Uterus (tissue), 4 donors: ENCODE measurements around the gene SPG11. TPM values are rescaled to one million over a fixed set of nuclear protein-coding genes. Genes with fewer than 3 reads are reported as not detected.
A peak's percentile ranks its signal among the peaks of the same experiment; 100 is the strongest.

Source experiments
- DNase-seq, 2 donors: peaks; one replicate each; pipeline ENCODE4 v3.0.0-alpha.2; 2019 to 2020
- H3K27ac ChIP-seq, 2 donors: fragments of 200-600 bp; sonication (generic); 1 replicate in 1 of 2; 2 replicates in 1 of 2; pipeline ENCODE4 v1.5.1; 2016 to 2018
- H3K27me3 ChIP-seq, 2 donors: fragments of 200-600 bp; sonication (generic); one replicate each; pipeline ENCODE4 v1.5.1; 2018 to 2019; ENCODE audit warnings: control low read depth in 1 of 2
- H3K36me3 ChIP-seq, 2 donors: fragments of 200-600 bp; sonication (generic); one replicate each; pipeline ENCODE4 v1.5.1; 2019; ENCODE audit warnings: control low read depth in 1 of 2
- H3K4me1 ChIP-seq, 2 donors: fragments of 200-600 bp; sonication (generic); one replicate each; pipeline ENCODE4 v1.5.1; 2018 to 2019; ENCODE audit warnings: control low read depth in 1 of 2
- H3K4me3 ChIP-seq, 2 donors: fragments of 200-600 bp; sonication (generic); 1 replicate in 1 of 2; 2 replicates in 1 of 2; pipeline ENCODE4 v1.5.1; 2018 to 2019; ENCODE audit warnings: mild to moderate bottlenecking in 1 of 2
- H3K9me3 ChIP-seq, 2 donors: fragments of 200-600 bp; sonication (generic); one replicate each; pipeline ENCODE4 v1.5.1; 2019; ENCODE audit warnings: control low read depth in 1 of 2
- POLR2A ChIP-seq, 2 donors: fragments of 450-650 bp; IDR thresholded peaks; one replicate each; pipeline ENCODE4 v1.6.1; 2016; ENCODE audit warnings: antibody characterized with exemption in 2 of 2, mild to moderate bottlenecking in 1 of 2, moderate library complexity in 1 of 2
- intact Hi-C: fragments of 100-400 bp; cut with DNase I; formaldehyde crosslinking; loops from one replicate; pipeline ENCODE4 v1.15.1; 2023; ENCODE audit warnings: low total_unique reads
- total RNA-seq, 4 donors: library from RNA; depleted of rRNA in 3 of 4; stranded (reverse); fragments of >200 nt in 3 of 4; gene quantifications; one replicate each; pipeline versions ENCODE4 v1.1.0 to v1.2.4, GENCODE V29; 2014 to 2023
- TF ChIP-seq, protein P1 (sequence below), 4 experiments: fragments of 200-600 bp in 2 of 4; fragments of 450-650 bp in 2 of 4; sonication (generic) in 2 of 4; IDR thresholded peaks; one replicate each; pipeline ENCODE4 v1.5.1; 2016 to 2019; ENCODE audit warnings: antibody characterized with exemption in 4 of 4, mild to moderate bottlenecking in 2 of 4, moderate library complexity in 1 of 4
- donor health status: DM: yes; HTN: yes; CAD: no.

The SPG11 gene
- total RNA-seq, 4 donors from 2014 or later, result 34.1 to 88.0 (median 80.6) TPM

DNA sequence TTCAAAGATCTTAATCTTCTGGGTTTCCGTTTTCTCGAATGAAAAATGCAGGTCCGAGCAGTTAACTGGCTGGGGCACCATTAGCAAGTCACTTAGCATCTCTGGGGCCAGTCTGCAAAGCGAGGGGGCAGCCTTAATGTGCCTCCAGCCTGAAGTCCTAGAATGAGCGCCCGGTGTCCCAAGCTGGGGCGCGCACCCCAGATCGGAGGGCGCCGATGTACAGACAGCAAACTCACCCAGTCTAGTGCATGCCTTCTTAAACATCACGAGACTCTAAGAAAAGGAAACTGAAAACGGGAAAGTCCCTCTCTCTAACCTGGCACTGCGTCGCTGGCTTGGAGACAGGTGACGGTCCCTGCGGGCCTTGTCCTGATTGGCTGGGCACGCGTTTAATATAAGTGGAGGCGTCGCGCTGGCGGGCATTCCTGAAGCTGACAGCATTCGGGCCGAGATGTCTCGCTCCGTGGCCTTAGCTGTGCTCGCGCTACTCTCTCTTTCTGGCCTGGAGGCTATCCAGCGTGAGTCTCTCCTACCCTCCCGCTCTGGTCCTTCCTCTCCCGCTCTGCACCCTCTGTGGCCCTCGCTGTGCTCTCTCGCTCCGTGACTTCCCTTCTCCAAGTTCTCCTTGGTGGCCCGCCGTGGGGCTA is 47.8 kb upstream of the SPG11 start, which contains the start of the genes B2M and PATL2:
B2M (plus strand) TSS at position 422 of the 647 bp plus-strand sequence; CDS start at position 452, 30 bp downstream.
PATL2 (minus strand) TSS at position 228 of the 647 bp plus-strand sequence. CDS start 34,833 bp downstream, outside the sequence.
- TF ChIP-seq, protein P1, sequence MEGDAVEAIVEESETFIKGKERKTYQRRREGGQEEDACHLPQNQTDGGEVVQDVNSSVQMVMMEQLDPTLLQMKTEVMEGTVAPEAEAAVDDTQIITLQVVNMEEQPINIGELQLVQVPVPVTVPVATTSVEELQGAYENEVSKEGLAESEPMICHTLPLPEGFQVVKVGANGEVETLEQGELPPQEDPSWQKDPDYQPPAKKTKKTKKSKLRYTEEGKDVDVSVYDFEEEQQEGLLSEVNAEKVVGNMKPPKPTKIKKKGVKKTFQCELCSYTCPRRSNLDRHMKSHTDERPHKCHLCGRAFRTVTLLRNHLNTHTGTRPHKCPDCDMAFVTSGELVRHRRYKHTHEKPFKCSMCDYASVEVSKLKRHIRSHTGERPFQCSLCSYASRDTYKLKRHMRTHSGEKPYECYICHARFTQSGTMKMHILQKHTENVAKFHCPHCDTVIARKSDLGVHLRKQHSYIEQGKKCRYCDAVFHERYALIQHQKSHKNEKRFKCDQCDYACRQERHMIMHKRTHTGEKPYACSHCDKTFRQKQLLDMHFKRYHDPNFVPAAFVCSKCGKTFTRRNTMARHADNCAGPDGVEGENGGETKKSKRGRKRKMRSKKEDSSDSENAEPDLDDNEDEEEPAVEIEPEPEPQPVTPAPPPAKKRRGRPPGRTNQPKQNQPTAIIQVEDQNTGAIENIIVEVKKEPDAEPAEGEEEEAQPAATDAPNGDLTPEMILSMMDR (IDR thresholded peaks at IDR 0.05), result peak in 1 of 4 experiments; percentile 14
- peak; percentile 99 to 100 for TF ChIP-seq POLR2A (IDR thresholded peaks at IDR 0.05)
- peak; percentile 97 for DNase-seq

DNA sequence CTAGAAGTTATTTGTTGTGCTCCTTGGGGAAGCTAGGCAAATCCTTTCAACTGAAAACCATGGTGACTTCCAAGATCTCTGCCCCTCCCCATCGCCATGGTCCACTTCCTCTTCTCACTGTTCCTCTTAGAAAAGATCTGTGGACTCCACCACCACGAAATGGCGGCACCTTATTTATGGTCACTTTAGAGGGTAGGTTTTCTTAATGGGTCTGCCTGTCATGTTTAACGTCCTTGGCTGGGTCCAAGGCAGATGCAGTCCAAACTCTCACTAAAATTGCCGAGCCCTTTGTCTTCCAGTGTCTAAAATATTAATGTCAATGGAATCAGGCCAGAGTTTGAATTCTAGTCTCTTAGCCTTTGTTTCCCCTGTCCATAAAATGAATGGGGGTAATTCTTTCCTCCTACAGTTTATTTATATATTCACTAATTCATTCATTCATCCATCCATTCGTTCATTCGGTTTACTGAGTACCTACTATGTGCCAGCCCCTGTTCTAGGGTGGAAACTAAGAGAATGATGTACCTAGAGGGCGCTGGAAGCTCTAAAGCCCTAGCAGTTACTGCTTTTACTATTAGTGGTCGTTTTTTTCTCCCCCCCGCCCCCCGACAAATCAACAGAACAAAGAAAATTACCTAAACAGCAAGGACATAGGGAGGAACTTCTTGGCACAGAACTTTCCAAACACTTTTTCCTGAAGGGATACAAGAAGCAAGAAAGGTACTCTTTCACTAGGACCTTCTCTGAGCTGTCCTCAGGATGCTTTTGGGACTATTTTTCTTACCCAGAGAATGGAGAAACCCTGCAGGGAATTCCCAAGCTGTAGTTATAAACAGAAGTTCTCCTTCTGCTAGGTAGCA is 47.0 kb upstream of the SPG11 start:
- Histone ChIP-seq H3K4me1 (peaks cover 0 to 5% of the 10 kb centered on the region in 2 donors), H3K27ac (peak overlapping the region; percentile 99 to 100), H3K27me3 (no peaks in the 10 kb centered on the region), H3K9me3 (no peaks in the 10 kb centered on the region), H3K36me3 (no peaks in the 10 kb centered on the region), H3K4me3 (peak overlapping the region; percentile 86 to 97)
- intact Hi-C loops, result no loop called here
- TF ChIP-seq, protein P1 (IDR thresholded peaks at IDR 0.05), result peak in 3 of 4 experiments; percentile 20 to 35 (median 27)
- no peak for TF ChIP-seq POLR2A (IDR thresholded peaks at IDR 0.05)
- peak in 1 of 2 donors; percentile 30 for DNase-seq

More for the DNA sequence above, 47.8 kb upstream of the SPG11 start, which contains the start of the genes B2M and PATL2:
- H3K36me3 ChIP-seq, result no peaks in the 10 kb centered on the region
- peak within 1 kb of the TSS; percentile 99 to 100 for H3K27ac ChIP-seq
- no peaks in the 10 kb centered on the region for H3K27me3 ChIP-seq
- H3K9me3 ChIP-seq, result no peaks in the 10 kb centered on the region
- H3K4me1 ChIP-seq, result peaks cover 0 to 5% of the 10 kb centered on the region in 2 donors
- intact Hi-C loops, result no loop called here
- peak within 1 kb of the TSS; percentile 86 to 97 for H3K4me3 ChIP-seq

DNA sequence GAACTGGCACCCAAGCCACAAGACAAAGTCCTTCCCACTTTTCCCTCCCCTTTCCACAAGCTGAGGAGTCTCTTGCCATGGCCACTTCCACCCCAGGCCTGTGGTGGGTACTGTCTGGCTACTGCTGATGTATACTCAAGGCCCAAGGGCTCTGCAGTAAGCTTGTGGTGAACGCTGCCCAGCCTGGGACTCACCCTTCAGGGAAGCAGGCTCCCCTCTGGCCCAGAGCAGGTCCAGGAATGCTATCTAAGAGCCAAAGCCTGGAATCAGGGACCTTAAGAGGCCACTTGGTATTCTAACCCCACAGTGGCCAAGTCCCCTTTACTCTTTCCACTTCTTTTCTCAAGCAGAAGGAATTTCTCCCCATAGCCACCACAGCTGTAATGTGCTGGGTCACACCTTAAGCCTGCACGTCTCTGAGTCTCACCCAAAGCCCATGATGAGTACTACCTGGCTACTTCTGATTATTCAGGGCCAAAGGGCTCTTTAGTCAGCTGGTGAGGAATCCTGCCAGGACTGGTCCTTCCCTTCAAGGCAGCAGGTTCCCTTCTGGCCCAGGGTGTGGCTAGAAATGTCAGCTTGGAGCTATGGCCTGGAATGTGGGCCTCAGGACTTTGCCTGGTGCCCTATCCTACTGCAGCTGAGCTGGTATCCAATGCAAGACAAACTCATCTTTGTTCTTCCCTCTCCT is 43.6 kb upstream of the SPG11 start:
- Histone ChIP-seq H3K27ac (no peak overlapping the region), H3K9me3 (no peaks in the 10 kb centered on the region), H3K4me3 (no peak overlapping the region), H3K4me1 (peaks cover 0 to 5% of the 10 kb centered on the region in 2 donors), H3K27me3 (no peaks in the 10 kb centered on the region), H3K36me3 (no peaks in the 10 kb centered on the region)
- no peak for DNase-seq
- intact Hi-C loops, result no loop called here
- TF ChIP-seq POLR2A (IDR thresholded peaks at IDR 0.05), result no peak
- TF ChIP-seq, protein P1 (IDR thresholded peaks at IDR 0.05), result no peak

DNA sequence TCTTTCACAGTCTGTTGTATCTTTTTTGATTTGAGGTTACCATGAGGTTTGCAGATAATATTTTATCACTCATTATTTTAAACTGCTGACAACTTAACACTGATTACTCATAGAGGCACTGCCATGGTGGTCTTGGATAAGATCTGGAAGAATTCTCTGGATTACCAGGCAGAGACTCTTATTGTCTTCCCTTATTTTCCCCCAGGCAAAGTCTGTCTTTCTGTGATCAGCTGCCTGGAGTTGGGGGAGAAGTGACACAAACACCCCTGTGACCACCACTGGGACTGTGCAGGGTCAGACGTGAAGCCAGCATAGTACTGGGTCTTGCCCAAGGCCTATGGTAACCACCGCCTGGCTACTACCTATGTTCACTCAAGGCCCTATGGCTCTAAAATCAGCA is 42.9 kb upstream of the SPG11 start:
- intact Hi-C loops, result no loop called here
- no peak overlapping the region for H3K27ac ChIP-seq
- DNase-seq, result no peak
- H3K4me3 ChIP-seq, result no peak overlapping the region
- H3K27me3 ChIP-seq, result no peaks in the 10 kb centered on the region
- no peaks in the 10 kb centered on the region for H3K9me3 ChIP-seq
- no peaks in the 10 kb centered on the region for H3K36me3 ChIP-seq
- H3K4me1 ChIP-seq, result peaks cover 0 to 5% of the 10 kb centered on the region in 2 donors
- TF ChIP-seq, protein P1 (IDR thresholded peaks at IDR 0.05), result no peak
- TF ChIP-seq POLR2A (IDR thresholded peaks at IDR 0.05), result no peak
